GM12878 (cell line): ENCODE measurements around the gene CPLX1. TPM values are rescaled to one million over a fixed set of nuclear protein-coding genes. Genes with fewer than 3 reads are reported as not detected.

Source experiments
- ATAC-seq: fragments of 200-7000 bp; cut with Tn5 transposase; 3 replicates; pipeline ENCODE4 v1.9.1; 2020; ENCODE audit warnings: mild to moderate bottlenecking, moderate library complexity
- BruUV-seq: library from RNA; stranded (reverse); fragments of 400-500 nt; replicated peaks from 2 replicates; lab custom pipeline; 2021; lab: Mats Ljungman, UMichigan
- CTCF ChIA-PET: fragments of 300-600 bp; sonication (Branson Sonifier 250); formaldehyde crosslinking; extraction: SDS; loops from one replicate; lab custom pipeline; 2021; ENCODE audit warnings: inconsistent platforms; lab: Yijun Ruan, JAX
- POLR2A ChIA-PET: fragments of 350-600 bp; formaldehyde crosslinking; extraction: SDS; loops from one replicate; lab custom pipeline; 2021; ENCODE audit warnings: inconsistent platforms; lab: Charles Lee
- RAD21 ChIA-PET: fragments of 300-600 bp; sonication (Branson Sonifier 250); formaldehyde crosslinking; loops from one replicate; lab custom pipeline; 2023; ENCODE audit warnings: antibody characterized with exemption; ENCODE audit not compliant: unreplicated experiment; lab: Charles Lee
- SMC1A ChIA-PET: fragments of 300-600 bp; sonication (Branson Sonifier 250); formaldehyde crosslinking; loops from one replicate; lab custom pipeline; 2023; ENCODE audit not compliant: unreplicated experiment, uncharacterized antibody; lab: Charles Lee
- DNase-seq: peaks from one replicate; pipeline ENCODE4 v3.0.0-alpha.2; 2011; ENCODE audit warnings: low read depth, low spot score
- FAIRE-seq: peaks from 3 replicates; lab custom pipeline; 2011; peaks lifted over from hg19 to GRCh38; lab: Jason Lieb, UNC
- H2AFZ ChIP-seq: 2 replicates; pipeline ENCODE4 v1.6.0; 2011; ENCODE audit warnings: low read depth, low read length, control low read depth; ENCODE audit not compliant: control insufficient read depth
- H3K27ac ChIP-seq: 2 replicates; pipeline ENCODE4 v1.5.1; 2011; ENCODE audit warnings: control low read depth; ENCODE audit not compliant: control insufficient read depth, insufficient read depth
- H3K27me3 ChIP-seq, 2 experiments: replicated peaks in 1 of 2; 2 replicates each; pipeline versions ENCODE4 v1.6.0 to v1.6.1; 2011; ENCODE audit warnings: low read length in 1 of 2; ENCODE audit not compliant: control insufficient read depth in 2 of 2, insufficient read depth in 2 of 2
- H3K36me3 ChIP-seq, 2 experiments: 2 replicates each; pipeline ENCODE4 v1.5.1; 2011; ENCODE audit warnings: low read length in 1 of 2; ENCODE audit not compliant: control insufficient read depth in 2 of 2, insufficient read depth in 2 of 2
- H3K4me1 ChIP-seq: 2 replicates; pipeline ENCODE4 v1.6.1; 2011; ENCODE audit warnings: mild to moderate bottlenecking, low read length, moderate library complexity, mixed read lengths; ENCODE audit not compliant: control insufficient read depth, insufficient read depth
- H3K4me2 ChIP-seq: 2 replicates; pipeline ENCODE4 v1.6.0; 2011; ENCODE audit warnings: control low read depth; ENCODE audit not compliant: control insufficient read depth, insufficient read depth
- H3K4me3 ChIP-seq: fragments of 200-600 bp; sonication (generic); 2 replicates; pipeline ENCODE4 v1.5.1; 2016
- H3K79me2 ChIP-seq: 2 replicates; pipeline ENCODE4 v1.6.0; 2011; ENCODE audit warnings: low read length; ENCODE audit not compliant: control insufficient read depth, insufficient read depth
- H3K9ac ChIP-seq: 2 replicates; pipeline ENCODE4 v1.8.0; 2011; ENCODE audit warnings: low read length, control low read depth, mixed read lengths; ENCODE audit not compliant: control insufficient read depth, insufficient read depth
- H3K9me3 ChIP-seq: replicated peaks from 3 replicates; pipeline ENCODE4 v1.5.1; 2011; ENCODE audit warnings: mild to moderate bottlenecking, low read length; ENCODE audit not compliant: control insufficient read depth, insufficient read depth
- H4K20me1 ChIP-seq: 2 replicates; pipeline ENCODE4 v1.6.0; 2011; ENCODE audit not compliant: control insufficient read depth, insufficient read depth
- ATF3 ChIP-seq: IDR thresholded peaks from 2 replicates; pipeline ENCODE4 v1.6.1; 2011; ENCODE audit warnings: low read depth, mild to moderate bottlenecking, low read length, moderate library complexity, borderline replicate concordance; ENCODE audit errors: extremely low read depth
- CHD4 ChIP-seq: fragments of 200-600 bp; sonication (generic); IDR thresholded peaks from 2 replicates; pipeline ENCODE4 v1.6.1; 2016; ENCODE audit warnings: mild to moderate bottlenecking
- KAT2A ChIP-seq: conservative IDR thresholded peaks from 2 replicates; pipeline ENCODE4 v1.6.1; 2011; ENCODE audit warnings: low read depth, low read length; ENCODE audit not compliant: control insufficient read depth
- KLF5 ChIP-seq: fragments of 450-650 bp; IDR thresholded peaks from 2 replicates; pipeline ENCODE4 v1.6.1; 2014; ENCODE audit warnings: mild to moderate bottlenecking; ENCODE audit not compliant: partially characterized antibody
- PAX5 ChIP-seq: IDR thresholded peaks from 2 replicates; pipeline ENCODE4 v1.6.1; 2011; ENCODE audit warnings: low read depth, low read length, borderline replicate concordance
- PBX3 ChIP-seq: IDR thresholded peaks from 2 replicates; pipeline ENCODE4 v1.6.1; 2011; ENCODE audit warnings: mild to moderate bottlenecking, low read depth, low read length, moderate library complexity; ENCODE audit not compliant: insufficient replicate concordance
- RAD21 ChIP-seq: IDR thresholded peaks from 2 replicates; pipeline ENCODE4 v1.6.1; 2011; ENCODE audit warnings: mild to moderate bottlenecking, low read depth, low read length, moderate library complexity; ENCODE audit not compliant: insufficient read depth
- RB1 ChIP-seq: fragments of 450-650 bp; formaldehyde crosslinking; IDR thresholded peaks from 2 replicates; pipeline ENCODE4 v1.6.1; 2017; ENCODE audit warnings: mild to moderate bottlenecking, borderline replicate concordance
- RCOR1 ChIP-seq: conservative IDR thresholded peaks from 2 replicates; pipeline ENCODE4 v1.6.1; 2012; ENCODE audit warnings: low read depth, low read length, improper control_type of control experiment
- SIX5 ChIP-seq: IDR thresholded peaks from 2 replicates; pipeline ENCODE4 v1.6.1; 2011; ENCODE audit warnings: mild to moderate bottlenecking, low read depth, low read length, moderate library complexity; ENCODE audit not compliant: severe bottlenecking
- SMC3 ChIP-seq: IDR thresholded peaks from 2 replicates; pipeline ENCODE4 v1.6.1; 2011; ENCODE audit warnings: low read length, improper control_type of control experiment, borderline replicate concordance
- SUZ12 ChIP-seq: fragments of 200-600 bp; sonication (generic); IDR thresholded peaks from one replicate; pipeline ENCODE4 v1.6.1; 2018; ENCODE audit warnings: antibody characterized with exemption, mild to moderate bottlenecking; ENCODE audit not compliant: unreplicated experiment
- TCF3 ChIP-seq: IDR thresholded peaks from 2 replicates; pipeline ENCODE4 v1.6.1; 2012; ENCODE audit warnings: low read depth, mild to moderate bottlenecking, low read length, borderline replicate concordance; ENCODE audit not compliant: insufficient read depth
- WRNIP1 ChIP-seq: IDR thresholded peaks from 2 replicates; pipeline ENCODE4 v1.6.1; 2011; ENCODE audit warnings: low read depth, low read length, improper control_type of control experiment, borderline replicate concordance
- WGBS: methylation state at CpG from one replicate; pipeline ENCODE4 v1.1.6; 2016; ENCODE audit warnings: low lambda C conversion rate; ENCODE audit not compliant: insufficient replicate concordance, insufficient coverage; ENCODE audit errors: missing lambda C conversion rate; 5-methylcytosine and 5-hydroxymethylcytosine counted together
- in situ Hi-C: fragments of 300-500 bp; cut with MboI; formaldehyde crosslinking; loops from 9 replicates; pipeline ENCODE4 v1.14.3; 2018; ENCODE audit warnings: mixed read lengths
- intact Hi-C: fragments of 100-400 bp; cut with micrococcal nuclease; formaldehyde crosslinking; loops from one replicate; pipeline ENCODE4 v1.14.2; 2022; ENCODE audit not compliant: unreplicated experiment
- polyA plus RNA-seq, 11 experiments: library from polyadenylated mRNA; depleted of rRNA in 4 of 11; unstranded in 6 of 11; stranded (reverse) in 5 of 11; fragments of >200 nt; fragmentation: Nextera tagmentation in 4 of 11; fragmentation: Illumina TruSeq in 1 of 11; extraction: Ambion mirVana in 4 of 11; extraction: Trizol in 1 of 11; gene quantifications; 1 replicate in 1 of 11; 2 replicates in 10 of 11; pipeline versions ENCODE4 v1.2.1 to v1.2.3, GENCODE V29; 2011 to 2016; ENCODE audit warnings: inconsistent platforms in 2 of 11, missing spikeins in 2 of 11, low read depth in 1 of 11
- total RNA-seq, 4 experiments: library from RNA; depleted of rRNA in 3 of 4; stranded (reverse); fragments of >200 nt in 3 of 4; fragmentation: Illumina TruSeq in 1 of 4; extraction: Trizol in 1 of 4; gene quantifications; 2 replicates each; pipeline versions ENCODE4 v1.2.1 to v1.2.3, GENCODE V29; 2013 to 2021
- TF ChIP-seq, protein P1 (sequence below): IDR thresholded peaks from 2 replicates; pipeline ENCODE4 v1.6.1; 2011; ENCODE audit warnings: borderline replicate concordance, low read depth, mild to moderate bottlenecking, moderate library complexity, mixed read lengths, low read length; ENCODE audit not compliant: insufficient read depth; ENCODE audit errors: extremely low read length
- TF ChIP-seq, protein P2 (sequence below): IDR thresholded peaks from 2 replicates; pipeline ENCODE4 v1.6.1; 2011; ENCODE audit warnings: borderline replicate concordance, low read depth, mild to moderate bottlenecking, moderate library complexity, low read length; ENCODE audit not compliant: insufficient read depth, poor library complexity, severe bottlenecking

Gene CPLX1
- total and polyA plus RNA-seq, 10 of the 15 experiments (the other 5 are each of a cell fraction or from before 2014, with no cell fraction given): 0.04 to 1.2 (median 0.13) TPM; not detected in 5

GRCh38 chr4:853416-853781, 27.5 kb upstream of the CPLX1 start:
- no peak overlapping the region for H3K9ac ChIP-seq
- FAIRE-seq (no peak), DNase-seq (no peak), ATAC-seq (no peak)
- BruUV-seq: no TSS peak
- in situ Hi-C loops: no loop called here
- no peak overlapping the region for H3K4me2 ChIP-seq
- intact Hi-C loops: no loop called here
- no peak overlapping the region for H2AFZ ChIP-seq
- H3K4me3 ChIP-seq: no peak overlapping the region
- H3K4me1 ChIP-seq: no peaks in the 10 kb centered on the region
- H3K9me3 ChIP-seq: peaks cover 12% of the 10 kb centered on the region
- CTCF ChIA-PET: no interaction called here
- RAD21 ChIA-PET: no interaction called here
- peaks cover 11 to 13% of the 10 kb centered on the region in 2 experiments for H3K36me3 ChIP-seq
- POLR2A ChIA-PET: no interaction called here
- no peak overlapping the region for H3K27ac ChIP-seq
- TF ChIP-seq SUZ12 (no peak), KAT2A (no peak), ATF3 (no peak), RAD21 (no peak), RB1 (no peak), PBX3 (no peak), TCF3 (peak; percentile 74; the same call in 1 of the 2 replicates), KLF5 (no peak), SMC3 (no peak), WRNIP1 (no peak), SIX5 (no peak), PAX5 (no peak), CHD4 (no peak), RCOR1 (no peak)
- TF ChIP-seq, protein P1, sequence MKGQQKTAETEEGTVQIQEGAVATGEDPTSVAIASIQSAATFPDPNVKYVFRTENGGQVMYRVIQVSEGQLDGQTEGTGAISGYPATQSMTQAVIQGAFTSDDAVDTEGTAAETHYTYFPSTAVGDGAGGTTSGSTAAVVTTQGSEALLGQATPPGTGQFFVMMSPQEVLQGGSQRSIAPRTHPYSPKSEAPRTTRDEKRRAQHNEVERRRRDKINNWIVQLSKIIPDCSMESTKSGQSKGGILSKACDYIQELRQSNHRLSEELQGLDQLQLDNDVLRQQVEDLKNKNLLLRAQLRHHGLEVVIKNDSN: no peak
- TF ChIP-seq, protein P2, sequence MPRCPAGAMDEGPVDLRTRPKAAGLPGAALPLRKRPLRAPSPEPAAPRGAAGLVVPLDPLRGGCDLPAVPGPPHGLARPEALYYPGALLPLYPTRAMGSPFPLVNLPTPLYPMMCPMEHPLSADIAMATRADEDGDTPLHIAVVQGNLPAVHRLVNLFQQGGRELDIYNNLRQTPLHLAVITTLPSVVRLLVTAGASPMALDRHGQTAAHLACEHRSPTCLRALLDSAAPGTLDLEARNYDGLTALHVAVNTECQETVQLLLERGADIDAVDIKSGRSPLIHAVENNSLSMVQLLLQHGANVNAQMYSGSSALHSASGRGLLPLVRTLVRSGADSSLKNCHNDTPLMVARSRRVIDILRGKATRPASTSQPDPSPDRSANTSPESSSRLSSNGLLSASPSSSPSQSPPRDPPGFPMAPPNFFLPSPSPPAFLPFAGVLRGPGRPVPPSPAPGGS: peak; percentile 53
- H3K79me2 ChIP-seq: no peaks in the 10 kb centered on the region
- no peaks in the 10 kb centered on the region for H4K20me1 ChIP-seq
- SMC1A ChIA-PET: no interaction called here
- H3K27me3 ChIP-seq: no peaks in the 10 kb centered on the region
- 94% methylated on average over 21 of the region's 33 CpGs for WGBS
